HG03196 (cell line): ENCODE measurements around the gene RASSF10.

Experiments used
- ATAC-seq: cut with Tn5 transposase; IDR thresholded peaks from one replicate; pipeline ENCODE4 v1.9.1; 2021; ENCODE audit not compliant: unreplicated experiment

Gene RASSF10

DNA sequence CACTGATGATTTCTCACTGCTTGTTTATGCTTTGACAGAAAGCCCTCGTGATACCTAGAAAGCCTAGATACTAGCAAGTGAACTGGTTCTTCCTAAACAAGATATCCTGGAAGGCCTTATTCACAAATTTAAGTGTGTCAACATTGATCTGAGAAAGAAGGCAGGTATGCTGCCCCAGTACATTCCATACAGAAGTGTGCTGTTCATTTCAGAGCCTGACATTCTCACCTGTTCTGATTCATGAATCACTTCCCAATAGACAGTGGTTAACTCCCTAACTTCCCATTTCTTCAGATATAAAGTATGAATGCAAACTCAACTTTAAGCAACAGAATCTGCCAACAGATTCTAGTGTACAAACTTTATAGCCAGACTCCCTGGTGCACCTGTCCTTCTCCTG lies 15.5 kb upstream of the RASSF10 start:
- no peak for ATAC-seq

DNA sequence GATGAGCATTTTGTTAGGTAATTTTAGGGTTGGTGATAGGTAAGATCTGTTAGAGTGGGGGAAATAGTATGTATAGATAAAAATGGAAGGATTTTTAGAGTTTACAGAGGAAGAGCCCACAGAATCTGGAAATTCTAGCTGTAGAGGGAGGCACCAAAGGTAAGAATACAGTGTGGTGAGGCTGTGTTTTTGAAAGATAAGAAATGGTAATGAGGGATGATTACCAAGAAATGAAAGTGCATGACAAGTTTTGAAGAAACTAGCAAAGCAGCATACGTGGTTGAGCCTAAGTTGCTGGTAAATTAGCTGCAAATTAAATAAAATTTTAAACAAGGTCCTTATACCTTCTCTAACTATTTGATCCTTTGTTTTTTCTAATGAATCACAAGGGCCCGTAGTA lies 14.6 kb upstream of the RASSF10 start:
- no peak for ATAC-seq

DNA sequence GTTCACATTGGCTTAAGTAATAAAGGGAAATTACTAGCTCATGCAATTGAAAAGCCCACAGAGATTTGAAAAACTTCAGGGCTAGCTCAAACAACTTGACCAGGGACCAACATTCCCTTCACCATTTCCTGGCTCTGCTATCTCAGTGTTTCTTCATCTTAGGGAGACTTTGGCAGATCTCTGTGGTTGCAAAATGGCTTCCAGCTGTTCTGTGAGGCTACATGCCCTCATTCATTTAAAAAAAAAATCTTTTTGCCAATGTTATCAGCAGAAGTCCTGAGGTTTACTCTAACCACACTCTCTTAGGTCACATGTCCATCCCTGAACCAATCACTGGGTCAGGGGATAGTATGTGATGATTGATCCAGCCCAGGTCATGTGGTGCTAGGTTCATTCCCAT lies 13.9 kb upstream of the RASSF10 start:
- ATAC-seq, result no peak

DNA sequence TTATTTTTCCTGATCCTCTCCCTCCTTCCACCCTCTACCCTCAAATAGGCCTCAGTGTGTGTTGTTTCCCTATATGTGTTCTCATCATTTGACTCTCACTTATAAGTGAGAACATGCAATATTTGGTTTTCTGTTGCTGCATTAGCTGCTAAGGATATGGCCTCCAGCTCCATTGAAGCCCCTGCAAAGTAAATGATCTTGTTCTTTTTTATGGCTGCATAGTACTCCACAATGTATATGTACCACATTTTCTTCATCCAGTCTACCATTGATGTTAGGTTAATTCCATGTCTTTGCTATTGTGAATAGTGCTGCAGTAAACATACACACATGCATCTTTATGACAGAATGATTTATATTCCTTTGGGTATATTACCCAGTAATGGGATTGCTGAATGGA lies 13.3 kb upstream of the RASSF10 start:
- no peak for ATAC-seq

DNA sequence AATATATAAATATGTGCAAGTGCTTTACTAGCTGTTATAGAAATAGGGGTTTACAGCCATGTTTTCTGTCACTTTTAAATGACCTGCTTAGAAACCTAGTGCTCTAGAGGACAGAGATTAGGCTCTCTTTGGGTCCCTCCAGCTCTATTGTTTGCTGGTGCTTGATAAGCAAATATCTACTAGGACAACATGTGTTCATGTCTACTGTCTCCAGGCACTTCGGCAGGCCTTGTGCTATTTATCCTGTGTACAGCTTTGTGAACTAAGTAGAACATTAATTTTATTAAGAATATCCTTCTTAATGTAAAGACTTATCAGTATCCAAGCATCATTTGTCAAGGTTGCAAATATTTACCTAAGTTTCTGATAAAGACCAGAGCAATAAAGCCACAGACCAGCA lies 11.9 kb upstream of the RASSF10 start:
- ATAC-seq, result no peak

DNA sequence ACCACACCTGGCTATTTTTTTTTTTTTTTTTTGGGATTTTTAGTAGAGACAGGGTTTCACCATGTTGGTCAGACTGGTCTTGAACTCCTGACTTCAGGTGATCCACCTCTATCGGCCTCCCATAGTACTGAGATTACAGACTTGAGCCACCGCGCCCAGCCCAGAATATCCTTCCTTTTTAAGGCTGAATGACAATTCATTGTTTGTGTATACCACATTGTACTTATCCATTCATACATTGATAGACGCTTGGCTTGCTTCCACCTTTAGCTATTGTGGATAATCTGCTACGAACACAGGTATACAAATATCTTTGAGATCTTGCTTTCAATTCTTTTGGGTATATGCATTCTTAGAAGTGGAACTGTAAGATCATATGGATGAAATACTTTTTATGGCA lies 10.8 kb upstream of the RASSF10 start:
- no peak for ATAC-seq

DNA sequence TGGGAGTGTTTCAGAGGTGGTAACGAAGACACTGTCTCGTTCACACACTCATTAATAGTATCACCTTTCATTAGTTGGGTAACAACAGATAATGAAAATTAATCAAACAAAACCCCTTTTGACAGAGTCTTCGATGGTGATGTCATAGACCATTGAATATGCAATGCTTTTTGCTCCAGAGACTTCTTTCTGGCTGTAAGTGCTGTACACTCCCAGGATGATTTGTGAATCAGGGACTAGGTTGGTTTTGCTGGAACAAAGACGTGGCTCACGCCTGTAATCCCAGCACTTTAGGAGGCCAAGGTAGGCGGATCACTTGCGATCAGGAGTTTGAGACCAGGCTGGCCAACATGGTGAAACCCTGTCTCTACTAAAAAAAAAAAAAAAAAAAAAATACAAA lies 9.5 kb upstream of the RASSF10 start:
- ATAC-seq, result no peak

DNA sequence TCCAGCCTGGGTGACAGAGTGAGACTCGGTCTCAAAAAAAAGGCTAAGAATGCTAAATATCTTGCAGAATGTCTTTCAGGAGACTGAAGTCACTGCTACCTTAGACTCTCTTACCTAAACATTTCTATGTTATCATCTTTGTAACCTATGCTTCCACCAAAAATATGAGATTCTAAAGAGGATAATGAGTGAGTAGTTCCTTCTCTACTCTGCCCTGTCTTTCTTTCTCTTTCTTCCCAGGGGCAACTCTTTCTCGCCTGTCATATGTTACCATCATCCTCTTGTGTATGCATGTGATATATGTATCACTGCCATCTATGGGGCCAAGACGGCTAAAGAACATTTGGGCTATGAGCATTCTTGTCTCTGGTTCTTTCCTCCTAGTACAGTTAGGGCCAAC lies 9.0 kb upstream of the RASSF10 start:
- ATAC-seq, result no peak

DNA sequence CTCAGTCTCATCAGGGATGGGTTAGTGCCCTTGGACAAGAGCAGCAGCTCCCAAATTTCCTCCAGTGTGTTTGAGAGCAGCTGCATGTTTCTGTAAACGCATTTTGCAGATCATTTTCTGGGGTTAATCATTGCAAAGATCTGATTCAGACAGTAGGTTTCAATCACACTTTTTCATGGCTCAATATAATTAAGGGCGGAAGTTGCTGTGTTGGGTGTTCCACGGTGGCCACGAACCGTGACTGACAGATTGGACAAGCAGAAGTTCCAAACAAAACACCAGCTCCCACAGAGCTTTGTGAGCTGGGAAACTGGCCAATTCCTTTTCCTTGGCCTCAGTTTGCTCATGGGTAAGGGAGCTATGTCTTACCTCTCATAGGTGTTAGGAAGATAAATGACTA lies 8.4 kb upstream of the RASSF10 start:
- ATAC-seq, result no peak

DNA sequence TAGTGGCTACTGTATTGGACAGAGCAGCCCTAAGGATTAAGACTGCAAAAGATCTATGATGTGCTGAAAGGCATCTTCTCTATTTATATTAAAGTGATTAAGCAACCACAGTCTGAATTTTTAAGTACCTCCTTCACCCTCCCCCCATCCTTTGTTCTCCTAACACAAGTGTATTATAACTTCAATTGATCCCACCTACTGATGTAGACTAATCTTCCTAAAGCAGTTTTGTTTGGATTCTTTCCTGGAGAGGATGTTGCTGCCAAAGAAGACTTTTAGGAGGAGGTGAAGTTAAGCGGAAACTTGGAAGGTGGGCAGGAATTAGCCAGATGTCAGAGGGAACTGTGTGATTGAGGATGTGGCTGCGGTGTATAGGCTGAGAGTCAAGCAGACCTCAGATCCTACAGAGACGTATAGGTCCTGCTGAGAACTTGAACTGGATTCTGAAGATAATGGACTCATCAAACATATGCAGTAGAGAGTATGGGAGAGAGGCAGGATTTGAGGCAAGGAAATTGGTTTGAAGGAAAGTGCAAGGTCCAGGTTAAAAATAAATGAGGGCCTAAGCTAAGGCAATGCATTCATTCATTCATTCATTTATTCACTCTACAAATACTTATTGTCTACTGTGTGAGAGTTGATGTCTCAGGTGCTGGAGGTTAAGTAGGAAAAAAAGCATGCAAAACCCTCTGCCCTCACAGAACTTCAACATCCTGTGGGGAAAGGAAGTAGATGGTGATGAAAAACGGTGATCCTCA lies 5.2 kb upstream of the RASSF10 start:
- no peak for ATAC-seq

DNA sequence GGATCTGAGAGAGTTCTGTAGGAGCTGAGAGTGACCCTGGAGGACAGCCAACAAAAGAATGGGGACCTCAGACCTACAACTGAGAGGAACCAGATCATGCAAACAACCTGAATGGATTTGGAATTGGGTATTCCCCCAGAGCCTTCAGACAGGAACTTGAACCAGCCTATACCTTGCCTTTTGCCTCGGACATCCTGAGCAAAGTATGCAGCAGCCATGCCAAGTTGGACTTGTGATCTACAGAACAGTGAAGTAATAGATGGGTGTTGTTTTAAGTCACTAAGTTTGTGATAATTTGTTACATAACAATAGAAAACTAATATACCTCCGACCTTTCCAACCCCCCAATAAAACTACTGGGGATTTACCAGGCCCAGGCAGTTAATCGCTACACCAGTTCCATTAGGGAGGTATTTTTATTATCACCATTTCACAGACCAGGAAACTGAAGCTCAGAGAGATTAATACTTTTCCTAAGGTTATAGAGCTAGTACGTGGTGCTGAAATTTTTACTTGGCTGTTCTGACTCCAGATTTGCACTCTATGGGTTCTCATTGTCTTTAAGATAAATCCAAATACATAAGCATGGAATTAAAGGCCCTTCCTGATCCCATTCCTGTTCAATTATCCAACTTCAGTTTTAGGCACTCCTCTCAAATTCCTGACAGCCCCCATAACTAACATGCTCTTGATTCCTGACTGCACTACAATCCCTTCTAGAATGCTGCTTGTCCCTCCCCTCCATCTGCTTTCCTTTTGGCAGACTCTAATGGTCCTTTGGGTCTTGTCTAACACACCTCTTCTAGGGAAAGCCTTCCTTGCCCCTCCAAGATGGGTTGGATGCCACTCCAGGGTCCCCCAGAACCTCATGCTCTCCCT lies 1.7 kb upstream of the RASSF10 start:
- ATAC-seq, result no peak

DNA sequence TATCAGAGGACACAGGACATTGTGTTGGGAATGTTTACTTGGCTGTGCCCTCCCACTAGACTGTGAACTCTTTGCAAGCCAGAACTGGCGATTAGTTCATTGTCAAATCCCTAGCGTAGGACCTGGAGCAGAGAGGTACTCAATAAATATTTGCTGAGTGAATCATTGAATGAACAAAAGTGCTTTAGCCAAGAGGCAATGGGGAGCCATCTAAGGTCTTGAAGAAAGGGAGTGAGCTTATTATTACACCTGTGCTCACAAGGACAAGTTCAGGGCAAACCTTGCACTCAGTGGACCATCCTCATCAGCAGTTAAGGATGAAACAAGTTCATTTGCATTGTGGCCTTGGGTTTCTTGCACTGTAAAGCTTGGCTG lies 1.1 kb upstream of the RASSF10 start:
- no peak for ATAC-seq

DNA sequence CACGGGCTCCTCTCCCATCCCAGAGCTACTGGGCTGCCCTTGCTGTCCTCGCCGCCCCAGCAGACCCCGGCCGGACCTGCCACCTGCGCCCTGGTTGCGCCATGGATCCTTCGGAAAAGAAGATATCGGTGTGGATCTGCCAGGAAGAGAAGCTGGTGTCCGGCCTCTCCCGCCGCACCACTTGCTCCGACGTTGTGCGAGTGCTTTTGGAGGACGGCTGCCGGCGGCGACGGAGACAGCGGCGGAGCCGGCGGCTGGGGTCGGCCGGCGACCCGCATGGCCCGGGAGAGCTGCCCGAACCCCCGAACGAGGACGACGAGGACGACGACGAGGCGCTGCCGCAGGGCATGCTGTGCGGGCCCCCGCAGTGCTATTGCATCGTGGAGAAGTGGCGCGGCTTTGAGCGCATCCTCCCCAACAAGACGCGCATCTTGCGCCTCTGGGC lies 382 bp downstream of the RASSF10 start:
- ATAC-seq, result no peak

DNA sequence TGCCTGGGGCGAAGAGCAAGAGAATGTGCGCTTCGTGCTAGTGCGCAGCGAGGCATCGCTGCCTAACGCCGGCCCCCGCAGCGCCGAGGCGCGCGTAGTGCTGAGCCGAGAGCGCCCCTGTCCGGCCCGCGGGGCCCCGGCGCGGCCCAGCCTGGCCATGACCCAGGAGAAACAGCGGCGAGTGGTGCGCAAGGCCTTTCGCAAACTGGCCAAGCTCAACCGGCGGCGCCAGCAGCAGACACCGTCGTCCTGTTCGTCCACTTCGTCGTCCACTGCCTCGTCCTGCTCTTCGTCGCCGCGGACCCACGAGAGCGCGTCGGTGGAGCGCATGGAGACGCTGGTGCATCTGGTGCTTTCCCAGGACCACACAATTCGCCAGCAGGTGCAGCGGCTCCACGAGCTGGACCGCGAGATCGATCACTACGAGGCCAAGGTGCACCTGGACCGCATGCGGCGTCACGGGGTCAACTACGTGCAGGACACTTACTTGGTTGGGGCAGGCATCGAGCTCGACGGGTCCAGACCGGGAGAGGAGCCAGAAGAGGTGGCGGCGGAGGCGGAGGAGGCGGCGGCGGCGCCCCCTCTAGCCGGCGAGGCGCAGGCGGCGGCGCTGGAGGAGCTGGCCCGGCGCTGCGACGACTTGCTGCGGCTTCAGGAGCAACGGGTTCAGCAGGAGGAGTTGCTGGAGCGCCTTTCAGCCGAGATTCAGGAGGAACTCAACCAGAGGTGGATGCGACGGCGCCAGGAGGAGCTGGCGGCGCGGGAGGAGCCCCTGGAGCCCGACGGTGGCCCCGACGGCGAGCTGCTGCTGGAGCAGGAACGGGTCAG lies 1.0 kb downstream of the RASSF10 start:
- ATAC-seq, result no peak

DNA sequence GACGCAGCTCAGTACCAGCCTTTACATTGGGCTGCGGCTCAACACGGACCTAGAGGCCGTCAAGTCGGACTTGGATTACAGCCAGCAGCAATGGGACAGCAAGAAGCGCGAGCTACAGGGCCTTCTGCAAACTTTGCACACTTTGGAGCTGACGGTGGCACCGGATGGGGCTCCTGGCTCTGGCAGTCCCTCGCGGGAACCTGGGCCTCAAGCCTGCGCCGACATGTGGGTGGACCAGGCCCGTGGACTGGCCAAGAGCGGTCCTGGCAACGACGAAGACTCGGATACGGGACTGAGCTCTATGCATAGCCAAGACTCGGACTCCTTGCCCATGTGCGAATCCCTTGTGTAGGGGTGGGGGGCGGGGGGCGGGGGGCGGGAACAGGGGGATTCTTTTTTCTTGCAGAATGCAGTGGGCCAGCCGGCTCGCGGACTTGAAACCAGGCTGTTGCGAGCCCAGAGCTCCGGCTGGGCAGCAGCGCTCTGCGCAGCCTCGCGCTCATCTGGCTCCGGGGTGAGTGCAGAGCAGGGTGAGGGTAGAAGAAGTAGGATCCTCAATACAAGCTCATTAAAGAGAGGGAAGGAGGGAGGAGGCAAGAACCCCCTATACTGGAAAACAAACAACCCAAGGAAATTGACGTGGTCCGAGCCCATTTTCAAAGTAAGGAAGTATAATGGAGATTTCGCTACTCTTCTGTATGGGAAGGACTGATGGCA lies 1.8 kb downstream of the RASSF10 start:
- no peak for ATAC-seq

DNA sequence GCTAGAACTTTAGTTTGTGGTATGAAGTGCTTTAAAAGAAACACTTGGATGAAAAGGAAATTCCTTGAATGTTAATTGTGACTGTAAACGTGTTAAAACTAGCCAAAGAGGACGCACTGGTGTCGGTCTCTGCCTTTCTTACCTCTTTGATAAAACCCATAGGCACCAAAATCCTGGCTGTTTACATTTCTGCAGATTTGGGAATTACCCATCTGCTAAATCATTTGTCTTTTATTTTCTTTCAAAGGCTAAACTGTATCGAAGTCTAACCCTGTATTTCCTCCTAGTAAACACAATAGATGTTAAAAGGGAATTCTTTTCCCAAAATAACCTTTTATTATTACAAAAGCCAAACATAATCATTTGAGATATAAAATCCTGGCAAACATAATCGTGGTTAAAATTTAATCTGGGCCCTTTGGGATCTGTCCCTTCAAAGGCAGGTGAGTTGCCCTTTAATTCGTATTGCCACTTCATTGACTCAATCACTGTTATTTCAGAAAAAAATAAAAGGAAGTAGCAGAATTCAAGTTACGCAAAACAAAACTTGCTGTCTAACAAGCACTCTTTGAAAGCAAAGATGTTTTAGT lies 2.4 kb downstream of the RASSF10 start:
- no peak for ATAC-seq

DNA sequence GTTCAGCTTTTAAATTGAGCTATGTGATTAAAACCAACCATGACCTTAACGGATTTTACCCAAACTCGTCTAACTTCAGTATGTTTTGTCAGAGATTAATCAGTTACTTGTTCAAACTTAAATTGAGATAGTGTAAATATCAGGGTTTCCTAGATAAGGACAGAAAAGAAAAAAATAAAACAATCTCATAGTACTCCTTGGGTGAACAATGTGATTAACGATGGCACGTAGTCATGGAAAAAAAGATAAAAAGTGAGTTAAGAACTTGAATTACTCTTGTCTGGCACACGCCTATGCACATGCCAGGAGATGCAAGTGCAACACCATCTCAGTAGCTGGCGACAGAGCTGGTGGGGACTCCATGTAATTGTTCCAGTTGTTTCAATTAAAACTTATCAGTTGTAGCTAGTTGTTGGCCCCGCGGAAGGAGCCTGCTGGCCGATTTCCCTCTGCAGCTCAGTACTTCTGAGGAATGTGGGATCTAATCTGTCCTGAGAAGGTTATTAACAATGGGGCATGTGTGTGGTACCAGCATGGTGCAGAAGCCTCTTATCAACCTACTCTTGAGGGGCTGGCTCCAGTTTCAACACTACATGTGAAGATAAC lies 3.0 kb downstream of the RASSF10 start:
- ATAC-seq, result no peak

DNA sequence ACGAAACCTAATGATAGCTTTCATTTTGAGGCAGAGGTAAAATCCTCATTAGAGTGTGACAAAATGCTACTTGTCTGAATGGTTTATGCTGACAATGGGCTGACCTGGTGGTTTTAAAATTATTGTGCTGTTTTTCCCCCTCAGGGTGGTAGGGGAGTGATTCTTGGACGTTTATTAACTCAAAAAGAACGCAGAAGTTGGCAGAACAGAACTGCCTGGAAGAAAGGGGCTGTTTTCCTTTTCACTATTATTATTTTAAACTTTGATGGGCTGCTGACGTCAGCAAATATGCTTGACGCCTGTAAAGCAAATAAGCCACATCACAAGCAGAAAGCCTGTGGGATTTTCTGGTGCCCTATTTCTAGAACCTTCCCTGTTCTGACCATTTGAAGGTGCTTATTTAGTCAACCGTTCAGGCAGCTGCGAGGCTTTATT lies 4.0 kb downstream of the RASSF10 start:
- ATAC-seq, result no peak

DNA sequence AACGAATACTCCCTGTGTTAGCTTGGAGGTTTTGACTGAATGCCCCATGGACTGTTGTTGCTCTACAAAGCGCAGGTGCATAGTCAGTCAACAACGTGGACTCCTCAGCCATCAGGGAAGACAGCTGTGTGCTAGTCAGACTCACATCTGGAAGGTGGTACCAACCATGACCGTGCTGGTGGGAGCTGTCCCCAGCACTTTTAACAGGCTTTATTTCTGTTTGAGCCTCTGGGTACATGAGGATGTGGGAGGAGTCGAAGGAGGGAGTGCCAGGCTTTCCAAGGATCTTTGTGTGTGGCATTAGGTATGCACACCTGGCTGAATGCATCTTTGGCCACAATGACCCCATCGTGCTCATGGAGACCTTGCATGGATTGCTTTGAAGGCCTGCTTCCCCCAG lies 6.6 kb downstream of the RASSF10 start:
- no peak for ATAC-seq

DNA sequence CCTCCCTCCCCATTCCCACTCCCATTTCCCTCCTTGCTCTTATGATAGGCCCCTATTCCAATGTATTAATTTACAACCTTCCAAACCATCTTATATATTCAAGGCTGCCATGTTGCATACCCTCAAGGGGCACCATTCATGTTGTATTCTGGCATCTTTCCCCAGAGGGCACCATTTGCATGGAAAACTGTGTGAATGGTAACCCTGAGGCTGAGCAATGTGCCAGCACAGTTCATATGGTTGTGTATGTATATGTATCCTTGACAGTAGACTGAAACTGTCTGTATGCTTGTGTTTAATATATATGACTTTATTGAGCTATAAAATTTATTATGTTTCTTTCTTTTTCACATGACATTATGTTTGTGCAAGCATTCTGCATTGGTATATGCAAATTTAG lies 7.3 kb downstream of the RASSF10 start:
- ATAC-seq, result no peak
